ENCODE measurements around the gene CRLF3. TPM values are rescaled to one million over a fixed set of nuclear protein-coding genes. Genes with fewer than 3 reads are reported as not detected.

Gene CRLF3
- total RNA-seq, 4 donors from 2014 or later = 5.4 to 8.8 (median 8.3) TPM

DNA sequence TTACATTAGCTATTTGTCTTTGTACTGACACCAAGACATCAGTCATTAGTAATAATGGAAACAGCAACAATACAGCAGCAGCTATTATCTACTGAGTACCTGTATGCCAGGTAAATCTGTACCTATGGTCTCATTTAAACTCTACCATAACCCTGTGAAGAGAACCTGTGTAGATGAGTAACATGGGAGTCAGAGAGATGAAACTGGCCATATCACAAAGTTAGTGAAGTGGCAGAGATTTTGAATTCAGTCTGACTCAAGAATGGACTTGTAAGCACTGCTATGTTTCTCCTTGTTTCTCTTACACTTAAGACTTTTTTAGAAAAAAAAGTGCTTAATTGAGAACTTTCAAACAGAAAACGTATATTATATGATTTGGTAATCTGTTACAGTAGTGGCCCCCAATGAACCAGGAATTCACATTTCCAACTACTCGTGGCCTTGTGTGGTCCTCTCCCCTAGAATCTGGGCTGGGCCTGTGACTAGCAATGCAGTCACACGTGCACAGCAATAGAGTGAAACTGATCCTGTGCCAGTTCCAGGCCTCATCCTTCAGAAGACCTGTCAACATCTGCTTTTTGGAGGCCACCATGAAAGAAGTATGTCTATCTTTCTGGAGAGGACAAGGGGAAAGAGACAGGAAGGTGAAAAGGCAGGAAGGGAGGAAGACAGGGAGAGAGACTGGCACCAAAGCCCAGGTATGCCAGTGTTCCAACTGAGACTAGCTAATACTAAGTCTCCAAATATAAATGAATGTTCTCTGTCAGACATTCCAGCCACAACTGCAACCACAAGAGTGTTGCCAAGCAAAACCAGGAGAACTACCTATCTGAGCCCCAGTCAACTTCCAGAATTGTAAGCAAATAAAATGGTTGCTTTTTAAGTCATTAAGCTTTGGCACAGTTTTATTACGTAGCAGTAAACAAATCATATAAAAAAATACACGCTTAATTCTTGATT lies 12.0 kb downstream of the CRLF3 start:
- WGBS, 2 donors = 76 to 83% methylated on average over 5 of the region's 5 CpGs

DNA sequence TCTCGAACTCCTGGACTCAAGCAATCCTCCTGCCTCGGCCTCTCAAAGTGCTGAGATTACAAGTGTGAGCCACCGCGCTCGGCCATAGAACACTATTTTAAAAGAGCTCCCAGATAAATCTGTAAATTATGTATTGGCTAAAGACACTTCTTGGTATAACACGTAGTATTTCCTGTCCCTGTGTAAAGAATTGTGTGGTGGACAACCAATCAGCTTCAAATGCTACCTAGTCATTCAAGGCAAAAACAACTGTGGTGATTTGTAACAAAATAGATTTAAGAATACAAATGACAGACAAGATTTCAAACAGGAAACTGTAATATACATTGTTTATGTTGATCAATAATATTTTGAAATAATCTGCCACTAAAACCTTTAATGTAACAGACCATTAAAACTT lies 14.6 kb downstream of the CRLF3 start:
- TF ChIP-seq, protein P1, sequence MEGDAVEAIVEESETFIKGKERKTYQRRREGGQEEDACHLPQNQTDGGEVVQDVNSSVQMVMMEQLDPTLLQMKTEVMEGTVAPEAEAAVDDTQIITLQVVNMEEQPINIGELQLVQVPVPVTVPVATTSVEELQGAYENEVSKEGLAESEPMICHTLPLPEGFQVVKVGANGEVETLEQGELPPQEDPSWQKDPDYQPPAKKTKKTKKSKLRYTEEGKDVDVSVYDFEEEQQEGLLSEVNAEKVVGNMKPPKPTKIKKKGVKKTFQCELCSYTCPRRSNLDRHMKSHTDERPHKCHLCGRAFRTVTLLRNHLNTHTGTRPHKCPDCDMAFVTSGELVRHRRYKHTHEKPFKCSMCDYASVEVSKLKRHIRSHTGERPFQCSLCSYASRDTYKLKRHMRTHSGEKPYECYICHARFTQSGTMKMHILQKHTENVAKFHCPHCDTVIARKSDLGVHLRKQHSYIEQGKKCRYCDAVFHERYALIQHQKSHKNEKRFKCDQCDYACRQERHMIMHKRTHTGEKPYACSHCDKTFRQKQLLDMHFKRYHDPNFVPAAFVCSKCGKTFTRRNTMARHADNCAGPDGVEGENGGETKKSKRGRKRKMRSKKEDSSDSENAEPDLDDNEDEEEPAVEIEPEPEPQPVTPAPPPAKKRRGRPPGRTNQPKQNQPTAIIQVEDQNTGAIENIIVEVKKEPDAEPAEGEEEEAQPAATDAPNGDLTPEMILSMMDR (IDR thresholded peaks at IDR 0.05) = no peak
- no peak for TF ChIP-seq POLR2A (IDR thresholded peaks at IDR 0.05)
- no peaks in the 10 kb centered on the region for H3K9me3 ChIP-seq
- no peak for DNase-seq
- WGBS, 2 donors = 94 to 96% methylated on average over 6 of the region's 6 CpGs
- no peak overlapping the region for H3K27ac ChIP-seq
- no peaks in the 10 kb centered on the region for H3K4me1 ChIP-seq
- intact Hi-C loops (cut with DNase I) = no loop called here
- H3K27me3 ChIP-seq = no peaks in the 10 kb centered on the region
- H3K36me3 ChIP-seq = no peaks in the 10 kb centered on the region
- H3K4me3 ChIP-seq (replicated peaks in 1 of 3) = no peak overlapping the region

More for the DNA sequence above, 12.0 kb downstream of the CRLF3 start:
- Histone ChIP-seq H3K27me3 (no peaks in the 10 kb centered on the region), H3K9me3 (no peaks in the 10 kb centered on the region), H3K36me3 (no peaks in the 10 kb centered on the region), H3K4me3 (replicated peaks in 1 of 3) (no peak overlapping the region), H3K27ac (no peak overlapping the region), H3K4me1 (no peaks in the 10 kb centered on the region)
- intact Hi-C loops (cut with DNase I) = no loop called here
- no peak for TF ChIP-seq POLR2A (IDR thresholded peaks at IDR 0.05)
- TF ChIP-seq, protein P1 (IDR thresholded peaks at IDR 0.05) = no peak
- DNase-seq = no peak

DNA sequence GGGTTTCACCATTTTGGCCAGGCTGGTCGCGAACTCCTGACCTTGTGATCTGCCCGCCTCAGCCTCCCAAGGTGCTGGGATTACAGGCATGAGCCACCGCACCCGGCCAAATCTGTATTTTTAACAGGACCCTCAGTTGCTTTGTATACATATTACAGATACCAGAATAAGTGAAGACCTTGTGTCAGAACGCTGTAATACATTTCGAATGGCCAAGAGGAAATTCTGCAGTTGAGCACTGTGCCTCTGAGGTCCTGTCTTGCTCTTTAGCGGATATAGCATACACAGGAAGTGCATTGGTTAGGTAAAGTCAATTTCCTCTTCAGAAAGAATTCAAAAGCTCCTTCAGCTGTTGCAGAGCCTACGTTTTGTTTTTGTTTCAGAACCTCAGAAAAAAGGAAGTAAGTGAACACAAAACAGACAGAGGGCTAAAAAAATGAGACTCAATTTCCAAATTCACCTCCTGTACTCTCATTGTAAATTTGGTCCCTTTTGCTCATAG lies 15.7 kb downstream of the CRLF3 start:
- no peak for DNase-seq
- peaks cover 0 to 2% of the 10 kb centered on the region in 2 donors for H3K36me3 ChIP-seq
- no peak overlapping the region for H3K27ac ChIP-seq
- no peak overlapping the region for H3K4me3 ChIP-seq (replicated peaks in 1 of 3)
- no peaks in the 10 kb centered on the region for H3K27me3 ChIP-seq
- WGBS, 2 donors = 68 to 75% methylated on average over 9 of the region's 9 CpGs
- no peaks in the 10 kb centered on the region for H3K9me3 ChIP-seq
- TF ChIP-seq, protein P1 (IDR thresholded peaks at IDR 0.05) = no peak
- no peak for TF ChIP-seq POLR2A (IDR thresholded peaks at IDR 0.05)
- intact Hi-C loops (cut with DNase I) = no loop called here
- H3K4me1 ChIP-seq = no peaks in the 10 kb centered on the region

DNA sequence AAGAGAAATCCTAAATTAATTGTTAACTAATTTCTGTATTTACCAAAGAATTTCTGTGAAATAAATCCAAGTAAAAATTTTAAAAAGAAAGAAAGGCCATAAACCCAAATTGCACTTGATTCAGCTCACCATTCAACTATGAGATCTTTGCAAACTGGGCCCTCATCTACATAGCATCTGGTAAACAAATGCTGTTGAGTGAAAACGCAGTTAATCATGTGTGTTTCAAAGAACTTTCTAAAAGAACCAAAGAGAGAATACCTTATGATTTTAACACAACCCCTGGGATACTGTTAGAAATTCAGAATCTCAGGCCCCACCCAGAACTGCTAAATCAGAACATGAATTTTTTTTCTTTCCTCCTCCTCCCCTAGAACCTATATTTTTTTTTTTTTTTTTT lies 16.6 kb downstream of the CRLF3 start:
- intact Hi-C loops (cut with DNase I) = no loop called here

More for the DNA sequence above, 16.6 kb downstream of the CRLF3 start:
- H3K27me3 ChIP-seq = no peaks in the 10 kb centered on the region
- TF ChIP-seq POLR2A (IDR thresholded peaks at IDR 0.05) = no peak
- TF ChIP-seq, protein P1 (IDR thresholded peaks at IDR 0.05) = no peak
- H3K36me3 ChIP-seq = peaks cover 0 to 8% of the 10 kb centered on the region in 2 donors
- no peaks in the 10 kb centered on the region for H3K9me3 ChIP-seq
- WGBS, 2 donors = 89 to 95% methylated on average over 1 of the region's 1 CpG
- H3K4me1 ChIP-seq = no peaks in the 10 kb centered on the region
- H3K27ac ChIP-seq = no peak overlapping the region
- no peak for DNase-seq
- H3K4me3 ChIP-seq (replicated peaks in 1 of 3) = no peak overlapping the region
